IPS DF 4.7 (cell line): ENCODE measurements around the gene CNIH4.
"Not testable (repeated sequence)": the region's sequence is repeated elsewhere in the genome, so short reads cannot be mapped to it uniquely, and the experiment has no call there.

Experiments used
- DNase-seq: peaks from one replicate; pipeline ENCODE4 v3.0.0-alpha.2; 2013; ENCODE audit warnings: low spot score; ENCODE audit errors: extremely low read depth

Gene CNIH4

DNA sequence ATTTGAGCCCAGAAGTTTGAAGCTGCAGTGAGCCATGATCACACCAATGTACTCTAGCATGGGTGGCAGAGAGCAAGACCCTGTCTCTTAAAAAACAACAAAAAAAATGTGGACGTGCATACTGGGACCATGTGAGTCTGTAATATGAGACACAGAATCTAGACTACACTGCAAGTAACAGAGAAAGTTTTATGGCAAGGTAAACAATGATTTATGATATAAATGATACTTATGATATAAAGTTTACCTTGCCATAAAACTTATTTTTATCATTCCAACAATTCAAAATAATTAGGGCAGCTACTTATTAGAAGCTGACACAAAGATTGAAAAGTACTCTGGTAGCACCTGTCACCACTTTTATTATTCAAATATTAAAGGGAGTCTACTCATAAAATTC, 43.2 kb downstream of the CNIH4 start:
- no peak for DNase-seq

DNA sequence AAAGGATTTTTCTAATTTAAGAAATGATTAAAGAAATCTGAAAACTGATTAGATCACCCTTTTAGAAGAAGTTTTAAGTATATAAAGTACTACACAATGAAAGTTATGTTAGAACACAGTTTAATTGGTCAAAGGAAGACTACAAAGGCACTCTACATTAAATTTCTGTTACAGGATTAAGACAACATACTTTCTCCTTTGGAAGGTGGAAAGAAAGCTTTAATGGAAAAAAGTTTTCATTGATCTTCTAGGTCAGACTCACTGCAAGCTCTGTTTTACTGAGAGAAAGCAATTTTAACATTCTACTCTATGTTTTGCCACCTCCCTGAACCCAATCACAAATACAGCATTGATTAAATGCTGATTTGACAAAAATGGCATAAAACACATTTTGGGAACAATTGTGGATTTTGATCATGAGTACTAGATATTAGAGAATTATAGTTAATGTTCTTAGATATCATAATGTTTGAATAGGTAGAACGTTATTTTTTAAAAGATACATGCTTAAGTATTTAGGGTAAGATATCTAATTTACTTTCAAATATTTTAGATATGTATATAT, 45.9 kb downstream of the CNIH4 start:
- DNase-seq, result no peak

DNA sequence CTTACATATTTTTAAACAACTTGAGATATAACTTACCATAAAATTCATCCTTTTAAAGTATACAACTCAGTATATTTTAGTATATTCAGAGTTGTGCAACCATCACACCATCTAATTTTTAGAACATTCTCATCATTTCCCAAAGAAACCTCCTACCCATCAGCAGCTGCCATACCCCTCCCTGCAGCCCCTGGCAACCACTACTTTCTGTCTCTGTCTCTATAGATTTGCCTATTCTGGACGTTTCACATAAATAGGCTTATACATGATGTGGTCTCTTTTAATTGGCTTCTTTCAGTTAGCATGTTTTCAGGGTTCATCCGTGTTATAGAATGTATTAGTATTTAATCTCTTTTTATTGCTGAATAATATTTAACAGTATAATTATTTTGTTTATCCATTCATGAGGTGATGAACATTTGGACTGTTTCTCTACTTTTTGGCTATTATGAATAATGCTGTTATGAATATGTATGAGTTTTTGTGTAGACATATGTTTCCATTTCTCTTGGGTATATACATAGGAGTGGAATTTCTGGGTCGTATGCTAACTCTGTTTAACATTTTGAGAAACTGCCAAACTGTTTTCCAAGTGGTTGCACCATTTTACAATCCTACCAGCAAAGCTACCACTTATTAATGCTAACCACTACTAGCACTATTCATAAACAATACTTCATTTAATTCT, 48.4 kb downstream of the CNIH4 start:
- DNase-seq, result no peak

DNA sequence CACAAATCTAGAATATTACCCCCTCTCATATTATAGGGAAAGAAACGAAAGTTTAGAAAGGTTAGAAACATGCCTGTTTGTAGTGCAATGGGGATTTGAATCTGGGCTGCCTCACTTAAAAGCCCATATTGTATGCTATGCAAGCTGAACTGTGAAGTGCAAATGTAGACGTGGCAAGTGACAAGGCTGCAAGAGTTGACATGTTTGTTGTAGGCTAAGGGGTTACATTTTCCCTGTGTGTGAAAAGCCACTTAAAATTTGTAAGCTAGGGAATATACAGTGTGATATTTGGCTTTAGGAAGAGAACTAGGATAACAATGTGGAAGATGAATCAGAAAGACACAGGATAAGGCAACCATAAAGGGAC, 48.9 kb downstream of the CNIH4 start:
- no peak for DNase-seq

DNA sequence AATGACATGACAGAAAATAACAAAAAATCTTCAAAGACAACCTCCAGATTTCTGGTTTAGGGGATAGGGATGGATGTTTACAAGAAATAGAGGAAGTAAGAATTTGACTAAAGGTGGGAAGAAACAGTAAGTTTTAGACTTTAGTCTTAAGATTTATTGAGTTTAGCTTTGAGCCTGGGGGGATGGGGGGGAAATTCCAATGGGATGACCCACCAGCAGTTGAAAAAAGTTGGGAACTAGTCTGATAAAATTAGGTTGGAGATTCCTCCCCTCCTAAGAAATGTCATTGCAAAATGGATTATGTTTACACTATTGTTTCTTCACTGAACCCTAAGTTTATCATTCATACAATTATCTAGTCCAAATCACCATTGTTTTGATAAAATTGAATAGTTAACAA, 49.5 kb downstream of the CNIH4 start:
- no peak for DNase-seq

DNA sequence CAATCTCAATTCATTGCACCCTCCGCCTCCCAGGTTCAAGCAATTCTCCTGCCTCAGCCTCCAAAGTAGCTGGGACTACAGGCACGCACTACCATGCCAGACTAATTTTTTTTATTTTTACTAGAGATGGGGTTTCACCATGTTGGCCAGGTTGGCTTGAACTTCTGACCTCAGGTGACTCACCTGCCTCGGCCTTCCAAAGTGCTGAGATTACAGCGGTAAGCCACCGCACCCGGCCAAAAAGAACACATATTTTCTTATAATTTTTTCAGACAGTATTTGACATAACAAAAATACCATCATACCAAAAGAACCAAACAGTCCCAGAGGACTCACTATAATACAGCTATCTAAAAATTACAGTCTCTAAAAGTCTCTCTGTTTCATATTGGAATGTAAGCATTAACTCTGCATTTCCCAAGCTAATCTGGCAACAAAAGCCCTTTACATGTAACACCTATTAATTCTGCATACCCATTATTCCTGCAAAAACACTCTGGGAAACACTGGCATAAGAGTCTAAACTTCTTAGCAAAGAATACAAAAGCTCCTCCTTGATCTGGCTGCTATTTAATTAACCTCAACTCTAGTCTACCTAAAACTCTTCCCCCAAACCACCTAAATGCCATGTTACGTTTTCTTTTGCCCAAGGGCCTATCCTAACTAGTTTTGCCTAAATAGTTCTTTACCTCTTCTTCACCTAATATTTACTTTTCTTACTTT, 51.1 kb downstream of the CNIH4 start:
- DNase-seq, result no peak

DNA sequence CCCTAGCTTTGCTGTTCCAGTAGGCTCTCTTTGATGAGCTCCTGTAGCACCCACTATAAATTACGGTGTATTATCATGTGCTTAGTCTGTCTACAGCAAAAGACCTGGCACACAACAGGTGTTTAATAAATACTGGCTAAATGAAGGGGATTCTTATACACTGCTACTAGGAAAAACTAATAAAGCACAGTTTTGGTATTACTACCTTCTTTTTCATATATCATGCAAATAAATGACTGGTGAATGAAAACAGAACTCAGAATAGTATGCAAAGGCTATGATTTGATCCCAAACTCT, 51.6 kb downstream of the CNIH4 start:
- DNase-seq, result no peak

DNA sequence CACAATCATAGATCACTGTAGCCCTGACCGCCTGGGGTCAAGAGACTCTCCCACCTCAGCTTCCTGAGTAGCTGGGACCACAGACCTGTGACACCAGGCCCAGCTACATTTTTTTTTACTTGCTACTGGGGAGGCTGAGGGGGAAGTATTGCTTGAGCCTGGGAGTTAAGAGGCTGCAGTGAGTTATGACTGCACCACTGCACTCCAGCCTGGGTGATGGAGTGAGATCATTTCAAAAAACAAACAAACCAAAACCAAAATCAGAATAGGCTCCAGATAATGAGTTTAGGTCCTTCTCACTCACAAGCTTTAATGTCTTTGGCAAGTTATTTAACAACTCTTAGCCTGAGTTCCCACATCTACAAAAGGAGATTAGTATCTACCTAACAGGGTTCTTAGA, 55.1 kb downstream of the CNIH4 start:
- no peak for DNase-seq

DNA sequence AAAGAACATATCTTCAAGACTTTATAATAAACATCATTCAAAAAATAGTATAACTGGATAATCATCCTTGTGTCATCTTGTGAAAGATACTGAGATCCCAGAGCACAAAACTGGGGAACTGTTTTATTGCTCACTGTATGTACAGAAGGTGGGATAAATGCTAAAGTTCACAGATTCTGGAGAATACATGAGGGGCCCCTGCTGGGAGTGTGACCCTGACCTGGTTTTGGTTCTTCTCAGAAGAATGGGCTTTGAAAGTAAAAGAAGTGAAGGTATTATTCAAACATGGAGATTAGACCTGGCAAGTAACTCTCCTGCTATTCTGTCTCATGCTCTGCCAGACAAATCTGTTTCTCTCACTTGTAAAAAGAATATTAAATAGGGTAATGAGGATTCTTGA, 63.4 kb downstream of the CNIH4 start:
- no peak for DNase-seq

DNA sequence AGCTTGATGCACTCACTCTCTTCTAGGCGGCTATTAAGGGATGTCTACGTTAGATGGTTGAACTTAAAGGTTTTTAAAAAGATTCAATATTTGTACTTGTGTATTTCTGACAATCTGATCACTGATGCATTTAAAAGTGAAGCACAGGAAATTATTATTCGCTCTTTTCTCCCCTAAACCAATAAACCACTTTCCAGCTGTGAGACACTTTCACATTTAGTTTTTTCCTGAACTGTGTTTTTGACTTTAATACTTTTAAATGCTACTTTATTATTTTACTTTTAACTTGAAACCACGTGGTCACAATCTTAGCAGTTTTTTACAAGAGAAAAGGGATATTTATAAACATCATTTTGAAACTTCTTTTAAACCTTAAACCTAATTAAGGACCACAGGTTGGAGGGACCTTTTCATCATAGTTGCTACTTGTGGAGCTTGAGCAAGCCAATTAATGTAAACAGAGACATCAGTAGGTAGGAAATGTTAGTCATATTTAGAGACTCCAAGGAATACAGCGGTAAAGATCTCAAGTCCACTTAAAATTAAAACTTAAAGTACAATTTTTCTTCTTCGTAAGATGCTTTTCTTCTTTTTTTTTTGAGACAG, 68.7 kb downstream of the CNIH4 start:
- DNase-seq, result no peak

DNA sequence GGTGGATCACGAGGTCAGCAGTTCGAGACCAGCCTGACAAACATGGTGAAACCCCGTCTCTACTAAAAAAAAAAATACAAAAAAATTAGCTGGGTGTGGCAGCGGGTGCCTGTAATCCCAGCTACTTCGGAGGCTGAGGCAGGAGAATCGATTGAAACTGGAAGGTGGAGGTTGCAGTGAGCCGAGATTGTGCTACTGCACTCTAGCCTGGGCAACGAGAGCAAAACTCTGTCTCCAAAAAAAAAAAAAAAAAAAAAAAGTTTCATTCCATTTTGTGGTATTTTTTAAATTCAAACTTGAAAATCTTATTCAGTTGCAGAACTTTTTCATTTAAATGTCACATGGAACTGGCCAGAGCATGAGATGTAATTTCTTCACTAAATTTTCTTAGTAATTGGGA, 70.2 kb downstream of the CNIH4 start:
- DNase-seq, result not testable (repeated sequence)

DNA sequence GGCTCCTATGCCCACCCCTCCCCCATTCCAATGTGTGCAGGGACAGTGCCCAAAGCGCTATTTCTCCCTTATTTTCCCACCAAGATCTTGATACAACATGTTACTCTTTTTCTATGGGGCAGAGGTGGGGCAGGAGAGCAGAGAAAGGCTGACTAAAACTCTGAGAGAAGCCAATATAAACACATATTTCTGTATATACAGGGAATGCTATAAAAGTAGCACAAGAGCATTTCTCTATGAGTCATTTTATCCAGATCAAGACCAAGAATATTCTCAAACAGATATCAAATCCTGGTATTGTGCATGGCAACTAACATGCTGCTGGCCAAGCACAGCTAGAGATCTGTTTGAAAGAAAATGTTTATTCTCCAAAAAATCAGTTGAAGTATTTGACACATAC, 70.7 kb downstream of the CNIH4 start:
- DNase-seq, result no peak

DNA sequence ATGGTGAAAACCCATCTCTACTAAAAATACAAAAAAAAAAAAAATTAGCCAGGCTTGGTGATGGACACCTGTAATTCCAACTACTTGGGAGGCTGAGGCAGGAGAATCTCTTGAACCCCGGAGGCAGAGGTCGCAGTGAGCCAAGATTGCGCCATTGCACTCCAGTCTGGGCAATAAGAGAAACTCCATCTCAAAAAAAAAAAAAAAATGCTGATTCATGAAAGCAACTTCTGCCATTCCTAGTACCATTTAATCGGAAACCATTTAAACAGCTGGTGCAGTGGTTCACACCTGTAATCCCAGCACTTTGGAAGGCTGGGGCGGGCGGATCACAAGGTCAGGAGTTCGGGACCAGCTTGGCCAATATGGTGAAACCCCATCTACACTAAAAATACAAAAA, 72.0 kb downstream of the CNIH4 start:
- not testable (repeated sequence) for DNase-seq
